GM18505 (cell line): ENCODE data around the gene NKAPL.
A peak's percentile ranks its signal among the peaks of the same experiment; 100 is the strongest.

Source experiments
- ATAC-seq: cut with Tn5 transposase; IDR thresholded peaks from one replicate; pipeline ENCODE4 v1.9.1; 2021; ENCODE audit not compliant: unreplicated experiment
- POLR2A ChIP-seq: IDR thresholded peaks from 4 replicates; pipeline ENCODE4 v1.6.1; 2011; ENCODE audit warnings: borderline replicate concordance; ENCODE audit not compliant: insufficient read depth, insufficient read length; ENCODE audit errors: extremely low read depth

NKAPL gene

GRCh38 chr6:28257042-28257441, 2.1 kb upstream of the NKAPL start:
- TF ChIP-seq POLR2A = no peak

GRCh38 chr6:28263922-28264321, 4.8 kb downstream of the NKAPL start:
- TF ChIP-seq POLR2A = no peak
- ATAC-seq = no peak

More at GRCh38 chr6:28257042-28257441, 2.1 kb upstream of the NKAPL start:
- ATAC-seq = no peak

GRCh38 chr6:28264834-28265401, 5.8 kb downstream of the NKAPL start:
- TF ChIP-seq POLR2A = no peak
- ATAC-seq = no peak

GRCh38 chr6:28266563-28266961, 7.5 kb downstream of the NKAPL start:
- no peak for ATAC-seq
- no peak for TF ChIP-seq POLR2A

GRCh38 chr6:28266962-28267694, 8.0 kb downstream of the NKAPL start, which contains the start of gene ZSCAN26:
ZSCAN26 (plus strand) TSS chr6:28267143; CDS start chr6:28271920, 4,777 bp downstream.
- TF ChIP-seq POLR2A = peak; percentile 78

GRCh38 chr6:28267695-28268059, 8.6 kb downstream of the NKAPL start:
- no peak for TF ChIP-seq POLR2A
- ATAC-seq = no peak

More at GRCh38 chr6:28266962-28267694, 8.0 kb downstream of the NKAPL start, which contains the start of gene ZSCAN26:
- ATAC-seq = peak; percentile 89

- no peak for TF ChIP-seq POLR2A
- ATAC-seq = no peak
Observed at GRCh38 chr6:28269492-28269891, 10.4 kb downstream of the NKAPL start.

- no peak for TF ChIP-seq POLR2A
- ATAC-seq = no peak
Observed at GRCh38 chr6:28274888-28275287, 15.8 kb downstream of the NKAPL start.

- ATAC-seq = no peak
Observed at GRCh38 chr6:28277746-28278145, 18.6 kb downstream of the NKAPL start.

GRCh38 chr6:28280595-28281287, 21.6 kb downstream of the NKAPL start:
- no peak for ATAC-seq
- no peak for TF ChIP-seq POLR2A

More at GRCh38 chr6:28277746-28278145, 18.6 kb downstream of the NKAPL start:
- TF ChIP-seq POLR2A = no peak

- TF ChIP-seq POLR2A = peak; percentile 71
- peak; percentile 90 for ATAC-seq
Observed at GRCh38 chr6:28281288-28282064, 22.4 kb downstream of the NKAPL start, which contains the start of gene PGBD1. PGBD1 (plus strand) TSS chr6:28281572; CDS start chr6:28283814, 2,242 bp downstream.

GRCh38 chr6:28282926-28283325, 23.8 kb downstream of the NKAPL start:
- no peak for ATAC-seq
- no peak for TF ChIP-seq POLR2A

- no peak for TF ChIP-seq POLR2A
- ATAC-seq = no peak
Observed at GRCh38 chr6:28291573-28291972, 32.5 kb downstream of the NKAPL start.
